RPMI8226 (cell line): ENCODE measurements around the gene MARCO.
"Not testable (repeated sequence)": the region's sequence is repeated elsewhere in the genome, so short reads cannot be mapped to it uniquely, and the experiment has no call there.

Experiments
- DNase-seq: peaks from one replicate; pipeline ENCODE4 v3.0.0-alpha.2; 2015

MARCO gene

DNA sequence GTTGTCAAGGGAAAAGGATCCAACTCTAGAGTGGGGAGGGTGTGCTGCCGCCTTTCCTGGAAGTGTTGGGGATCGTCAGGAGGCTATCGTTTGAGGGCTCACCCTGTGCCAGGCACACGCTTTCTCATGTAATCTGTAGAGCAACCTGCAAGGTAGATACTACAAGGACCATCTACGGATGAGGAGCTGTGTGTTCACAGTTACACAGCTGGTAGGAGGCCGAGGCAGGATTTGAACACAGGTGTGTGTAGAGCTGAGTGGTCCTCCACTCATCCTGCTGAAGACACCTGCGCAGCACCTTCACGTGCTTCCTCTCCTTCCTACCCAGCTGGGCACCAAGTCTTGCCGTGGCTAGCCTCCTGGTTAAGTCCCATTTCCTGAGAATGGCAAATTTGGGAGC lies 68.3 kb downstream of the MARCO start:
- no peak for DNase-seq

DNA sequence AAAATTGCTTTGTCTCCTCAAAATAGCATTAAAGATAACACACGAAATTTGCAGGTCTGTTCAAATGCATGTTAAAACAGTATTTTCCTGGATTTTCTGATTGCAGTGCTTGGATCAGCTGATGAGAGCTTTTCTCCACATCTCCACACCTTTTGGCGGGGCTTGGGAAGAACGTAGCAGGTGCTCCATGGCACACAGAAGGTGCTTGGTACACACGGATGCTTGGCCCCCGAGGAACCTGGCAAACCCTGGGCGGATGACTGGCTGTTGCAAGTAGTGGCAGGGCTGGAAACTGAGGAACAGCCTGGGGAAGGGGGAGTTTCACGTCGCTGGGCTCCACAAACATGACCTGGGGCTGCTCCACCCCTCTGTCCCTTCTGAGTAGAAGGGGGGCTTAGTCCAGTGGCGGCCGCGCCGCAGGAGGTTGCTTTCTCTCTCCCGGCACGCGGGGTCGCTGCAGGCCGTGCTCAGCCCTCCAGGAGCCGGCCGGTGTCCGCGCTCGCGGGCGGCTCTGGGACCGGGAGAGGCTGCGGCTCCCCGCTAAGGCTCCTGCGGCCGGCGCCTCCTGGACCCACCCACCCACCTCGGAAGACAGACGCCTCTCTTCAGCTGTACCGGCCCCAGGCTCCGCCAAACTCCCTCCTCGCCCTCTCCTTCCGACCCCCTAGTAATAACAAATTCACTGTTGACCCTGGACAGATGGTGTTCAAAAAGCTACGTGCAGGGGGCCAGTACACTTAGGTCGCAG lies 69.3 kb downstream of the MARCO start:
- peak; percentile 40 for DNase-seq

DNA sequence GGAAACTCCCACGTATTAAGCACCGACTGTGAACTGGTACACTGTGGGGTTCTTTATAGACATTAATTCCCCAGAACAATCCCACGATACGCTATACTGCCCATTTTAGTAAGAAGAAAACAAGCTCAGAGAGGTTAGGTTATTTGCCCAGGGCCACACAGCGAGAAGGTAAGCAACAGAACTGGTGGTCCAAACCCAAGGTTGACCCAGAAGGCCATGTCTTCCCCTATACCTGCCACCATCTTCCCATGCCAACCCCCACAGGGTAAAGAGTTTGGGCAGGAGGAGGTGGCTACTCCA lies 69.9 kb downstream of the MARCO start:
- DNase-seq = no peak

GRCh38 chr2:119012345-119013301 lies 70.6 kb downstream of the MARCO start:
- DNase-seq = no peak

DNA sequence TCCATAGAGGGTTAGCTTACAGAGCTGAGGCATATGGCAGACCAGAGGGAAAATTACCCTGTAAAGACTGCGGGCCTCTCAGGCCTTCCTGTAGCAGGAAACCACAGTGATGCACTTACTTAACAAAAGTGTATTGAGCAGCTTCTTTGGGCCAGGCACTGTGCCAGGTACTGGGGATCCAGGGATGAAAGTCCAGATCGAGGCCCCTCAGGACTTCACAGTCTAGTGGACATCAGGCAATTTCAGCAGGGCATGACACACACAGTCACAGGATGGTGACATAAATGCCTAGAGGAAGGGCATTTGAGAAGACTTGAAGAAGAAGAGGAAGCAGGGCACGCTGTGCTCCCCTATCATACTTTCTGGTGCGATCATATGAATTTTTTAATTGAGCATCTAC lies 71.7 kb downstream of the MARCO start:
- DNase-seq = no peak

DNA sequence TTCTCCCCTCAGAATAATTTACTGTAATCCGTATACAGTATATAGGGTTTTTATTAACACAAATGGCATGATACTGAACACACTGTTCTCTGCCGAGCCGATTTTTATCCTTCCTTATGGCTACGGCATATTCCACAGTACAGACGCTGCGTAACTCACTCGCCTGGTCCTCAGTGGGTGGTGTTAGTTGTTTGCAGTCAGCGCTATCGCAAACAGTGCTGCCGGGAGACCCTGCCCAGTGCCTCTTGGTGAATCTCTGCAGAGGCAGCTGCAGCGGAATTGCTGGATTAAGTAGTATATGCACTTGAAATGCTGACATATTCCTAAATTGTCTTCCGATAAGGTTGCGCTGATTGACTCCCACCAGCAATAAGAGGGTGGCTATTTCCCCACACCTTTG lies 73.9 kb downstream of the MARCO start:
- DNase-seq = no peak

DNA sequence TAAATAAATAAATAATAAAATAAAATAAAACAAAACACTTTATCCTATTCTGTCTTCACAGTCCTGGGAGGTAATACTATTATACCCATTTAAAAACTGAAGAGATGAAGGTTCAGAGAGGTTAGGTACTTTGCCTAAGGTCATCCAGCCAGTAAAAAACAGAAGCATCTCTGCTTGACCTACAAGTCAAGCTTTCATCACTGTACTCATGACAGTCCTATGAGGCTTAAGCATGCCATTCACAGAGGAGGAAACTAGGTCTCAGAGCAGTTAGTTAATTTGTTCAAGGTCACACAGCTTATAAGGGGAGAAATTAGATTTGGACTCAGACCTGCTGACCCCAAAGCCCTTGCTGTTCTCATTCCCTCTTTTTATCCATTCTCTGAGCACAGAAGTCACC lies 77.5 kb downstream of the MARCO start:
- no peak for DNase-seq

GRCh38 chr2:119022678-119023077 lies 80.7 kb downstream of the MARCO start:
- DNase-seq = no peak

DNA sequence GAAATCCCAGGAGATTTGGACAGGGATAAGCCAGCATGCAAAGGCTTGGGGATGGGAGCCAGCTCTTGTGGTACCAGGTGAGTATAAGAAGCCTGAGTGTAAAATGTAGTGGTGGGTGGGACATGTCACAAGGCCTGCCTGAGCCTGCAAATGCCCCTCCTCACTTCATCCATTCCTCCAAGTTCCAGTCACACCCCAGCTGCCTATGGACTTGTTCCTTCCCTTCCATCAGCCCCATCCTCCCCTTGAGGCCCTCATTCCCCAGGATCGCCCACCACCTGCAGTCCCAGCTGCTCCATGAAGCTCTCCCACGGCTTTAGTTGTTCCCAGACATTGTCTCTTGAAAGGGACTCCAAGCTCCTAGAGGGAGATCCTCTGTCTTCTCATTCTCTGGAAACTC lies 81.5 kb downstream of the MARCO start:
- DNase-seq = no peak

- no peak for DNase-seq
These were observed 82.2 kb downstream of the MARCO start for GRCh38 chr2:119024152-119024551.

DNA sequence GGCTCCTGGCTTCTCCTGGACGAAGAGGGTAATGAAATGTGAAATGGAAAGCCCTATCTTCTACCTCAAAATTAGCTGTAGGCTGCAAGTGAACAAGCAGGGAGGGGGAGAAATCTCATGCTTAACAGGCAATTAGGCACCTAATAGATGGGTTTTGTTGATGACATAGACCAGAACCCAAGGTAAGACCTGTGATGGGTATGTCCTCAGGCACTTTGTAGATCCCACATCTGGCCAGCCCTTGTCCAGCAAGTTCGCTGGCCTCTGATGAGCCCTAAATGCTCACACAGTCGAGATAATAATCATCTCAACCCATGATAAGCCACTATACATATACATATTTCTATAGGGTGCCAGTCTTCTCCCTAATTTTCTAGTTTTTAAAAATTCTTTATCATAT lies 82.6 kb downstream of the MARCO start:
- no peak for DNase-seq

GRCh38 chr2:119025013-119025412 lies 83.0 kb downstream of the MARCO start:
- DNase-seq = no peak

- no peak for DNase-seq
These were observed 83.9 kb downstream of the MARCO start for GRCh38 chr2:119025762-119026351.

- no peak for DNase-seq
These were observed 84.9 kb downstream of the MARCO start for GRCh38 chr2:119026890-119027289.

GRCh38 chr2:119028327-119029174 lies 86.6 kb downstream of the MARCO start:
- DNase-seq = no peak

- no peak for DNase-seq
These were observed 87.3 kb downstream of the MARCO start for GRCh38 chr2:119029297-119029696.

DNA sequence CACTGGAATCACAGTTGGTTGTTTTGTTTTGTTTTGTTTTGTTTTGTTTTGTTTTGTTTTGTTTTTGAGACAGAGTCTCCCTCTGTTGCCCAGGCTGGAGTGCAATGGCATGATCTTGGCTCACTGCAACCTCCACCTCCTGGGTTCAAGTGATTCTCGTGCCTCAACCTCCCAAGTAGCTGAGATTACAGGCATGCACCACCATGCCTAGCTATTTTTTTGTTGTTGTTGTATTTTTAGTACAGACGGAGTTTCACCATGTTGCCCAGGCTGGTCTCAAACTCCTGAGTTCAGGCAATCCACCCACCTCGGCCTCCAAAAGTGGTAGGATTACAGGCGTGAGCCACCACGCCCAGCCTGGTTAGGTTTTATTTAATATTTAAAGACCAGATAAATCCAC lies 95.9 kb downstream of the MARCO start:
- not testable (repeated sequence) for DNase-seq

- DNase-seq = no peak
These were observed 98.7 kb downstream of the MARCO start for GRCh38 chr2:119040730-119041129.
